Naive thymus-derived CD8-positive, alpha-beta T cell (primary cell): Measurements from ENCODE around the gene DOCK4. TPM values are rescaled to one million over a fixed set of nuclear protein-coding genes. Genes with fewer than 3 reads are reported as not detected.

Experiments used
- ATAC-seq, 2 donors: fragments of 150-1000 bp; cut with Tn5 transposase in 1 of 2; sonication (Bioruptor Pico), chemical (Tn5 transposase) in 1 of 2; 1 replicate in 1 of 2; 2 replicates in 1 of 2; pipeline ENCODE4 v1.10.0; 2021; ENCODE audit warnings: mild to moderate bottlenecking in 2 of 2, moderate library complexity in 2 of 2
- POLR2A ChIA-PET: fragments of 350-600 bp; sonication (Branson Sonifier 250); formaldehyde crosslinking; loops from one replicate; lab custom pipeline; 2021; ENCODE audit warnings: antibody characterized with exemption; lab: Charles Lee
- DNase-seq, 10 donors: peaks; one replicate each; pipeline versions ENCODE4 v3.0.0 to v3.0.0-alpha.2; 2020 to 2022
- H3K27ac Mint-ChIP-seq, 10 donors: one replicate each; pipeline ENCODE4 v1.8.0; 2020 to 2022; ENCODE audit warnings: mild to moderate bottlenecking in 10 of 10, mixed read lengths in 10 of 10, moderate library complexity in 4 of 10, inconsistent platforms in 1 of 10
- H3K27me3 Mint-ChIP-seq, 5 donors: one replicate each; pipeline ENCODE4 v1.8.0; 2021 to 2022; ENCODE audit warnings: mixed read lengths in 5 of 5
- H3K36me3 Mint-ChIP-seq, 3 donors: one replicate each; pipeline ENCODE4 v1.8.0; 2020 to 2022; ENCODE audit warnings: mixed read lengths in 3 of 3, mild to moderate bottlenecking in 2 of 3, inconsistent platforms in 1 of 3
- H3K4me1 Mint-ChIP-seq, 4 donors: one replicate each; pipeline ENCODE4 v1.8.0; 2021 to 2022; ENCODE audit warnings: mixed read lengths in 4 of 4
- H3K4me3 Mint-ChIP-seq, 10 donors: one replicate each; pipeline ENCODE4 v1.8.0; 2020 to 2022; ENCODE audit warnings: mild to moderate bottlenecking in 10 of 10, mixed read lengths in 10 of 10, moderate library complexity in 6 of 10, inconsistent platforms in 1 of 10
- H3K9me3 Mint-ChIP-seq, 9 donors: one replicate each; pipeline ENCODE4 v1.8.0; 2020 to 2022; ENCODE audit warnings: mixed read lengths in 9 of 9, mild to moderate bottlenecking in 3 of 9, inconsistent platforms in 1 of 9, moderate library complexity in 1 of 9
- polyA plus RNA-seq, 3 donors: library from polyadenylated mRNA; unstranded; fragments of 300-500 nt; fragmentation: Illumina TruSeq; gene quantifications; one replicate each; pipeline ENCODE4 v1.2.3, GENCODE V29; 2021
- total RNA-seq, 8 experiments: library from RNA in 2 of 8; stranded (reverse) in 2 of 8; gene quantifications; one replicate each; pipeline ENCODE4 v1.2.3 and lab custom pipeline; 2021 to 2026

DOCK4 gene
- total and polyA plus RNA-seq, 5 experiments from 2014 or later, result 0.30 to 1.3 (median 0.67) TPM; not detected in 1

GRCh38 chr7:112050250-112050881 lies 155.8 kb downstream of the DOCK4 start:
- Mint-ChIP-seq H3K27me3 (peaks cover 0 to 8% (median 3%) of the 10 kb centered on the region in 5 donors), H3K36me3 (peaks cover 0 to 9% (median 5%) of the 10 kb centered on the region in 3 donors)
- POLR2A ChIA-PET, result no interaction called here

GRCh38 chr7:112049555-112050249 lies 156.5 kb downstream of the DOCK4 start:
- Mint-ChIP-seq H3K9me3 (peaks cover 0 to 17% (median 0%) of the 10 kb centered on the region in 9 donors), H3K27ac (no peak overlapping the region), H3K4me1 (no peaks in the 10 kb centered on the region), H3K36me3 (peaks cover 0 to 13% (median 5%) of the 10 kb centered on the region in 3 donors), H3K4me3 (no peak overlapping the region), H3K27me3 (peaks cover 2 to 14% (median 10%) of the 10 kb centered on the region in 5 donors)
- DNase-seq, result no peak
- ATAC-seq, result no peak
- POLR2A ChIA-PET, result no interaction called here

More at GRCh38 chr7:112050250-112050881, 155.8 kb downstream of the DOCK4 start:
- no peak overlapping the region for H3K27ac Mint-ChIP-seq
- H3K4me3 Mint-ChIP-seq, result no peak overlapping the region
- peaks cover 0 to 17% (median 0%) of the 10 kb centered on the region in 9 donors for H3K9me3 Mint-ChIP-seq
- no peaks in the 10 kb centered on the region for H3K4me1 Mint-ChIP-seq
- DNase-seq, result no peak
- ATAC-seq, result no peak

GRCh38 chr7:112047421-112047820 lies 158.8 kb downstream of the DOCK4 start:
- POLR2A ChIA-PET, result no interaction called here
- DNase-seq (no peak), ATAC-seq (no peak)
- Mint-ChIP-seq H3K4me3 (no peak overlapping the region), H3K27me3 (peaks cover 5 to 18% (median 10%) of the 10 kb centered on the region in 5 donors), H3K9me3 (peaks cover 0 to 17% (median 0%) of the 10 kb centered on the region in 9 donors), H3K27ac (no peak overlapping the region), H3K4me1 (no peaks in the 10 kb centered on the region), H3K36me3 (peaks cover 0 to 13% (median 5%) of the 10 kb centered on the region in 3 donors)

- no peaks in the 10 kb centered on the region for H3K4me1 Mint-ChIP-seq
These were observed 161.0 kb downstream of the DOCK4 start for GRCh38 chr7:112045222-112045621.

GRCh38 chr7:112042631-112043030 lies 163.6 kb downstream of the DOCK4 start:
- no peak overlapping the region for H3K27ac Mint-ChIP-seq
- ATAC-seq (no peak), DNase-seq (no peak)
- peaks cover 7 to 21% (median 13%) of the 10 kb centered on the region in 5 donors for H3K27me3 Mint-ChIP-seq
- H3K36me3 Mint-ChIP-seq, result peaks cover 0 to 13% (median 3%) of the 10 kb centered on the region in 3 donors
- POLR2A ChIA-PET, result no interaction called here
- peaks cover 0 to 13% (median 0%) of the 10 kb centered on the region in 9 donors for H3K9me3 Mint-ChIP-seq
- H3K4me3 Mint-ChIP-seq, result no peak overlapping the region
- no peaks in the 10 kb centered on the region for H3K4me1 Mint-ChIP-seq

More at GRCh38 chr7:112045222-112045621, 161.0 kb downstream of the DOCK4 start:
- Mint-ChIP-seq H3K4me3 (no peak overlapping the region), H3K27ac (no peak overlapping the region), H3K27me3 (peaks cover 5 to 21% (median 12%) of the 10 kb centered on the region in 5 donors), H3K9me3 (peaks cover 0 to 17% (median 0%) of the 10 kb centered on the region in 9 donors), H3K36me3 (peaks cover 0 to 13% (median 5%) of the 10 kb centered on the region in 3 donors)
- POLR2A ChIA-PET, result no interaction called here
- ATAC-seq (no peak), DNase-seq (no peak)

- no peaks in the 10 kb centered on the region for H3K9me3 Mint-ChIP-seq
- H3K36me3 Mint-ChIP-seq, result no peaks in the 10 kb centered on the region
- ATAC-seq (no peak), DNase-seq (no peak)
- H3K27ac Mint-ChIP-seq, result peak overlapping the region in 1 of 10 donors; percentile 24
- no peak overlapping the region for H3K4me3 Mint-ChIP-seq
- POLR2A ChIA-PET, result no interaction called here
- no peaks in the 10 kb centered on the region for H3K4me1 Mint-ChIP-seq
- peaks cover 0 to 5% (median 2%) of the 10 kb centered on the region in 5 donors for H3K27me3 Mint-ChIP-seq
These were observed 167.8 kb downstream of the DOCK4 start for GRCh38 chr7:112038353-112038752.

GRCh38 chr7:112036071-112036470 lies 170.1 kb downstream of the DOCK4 start:
- no peaks in the 10 kb centered on the region for H3K36me3 Mint-ChIP-seq
- H3K9me3 Mint-ChIP-seq, result no peaks in the 10 kb centered on the region
- POLR2A ChIA-PET, result no interaction called here
- DNase-seq (no peak), ATAC-seq (no peak)
- peaks cover 0 to 8% (median 2%) of the 10 kb centered on the region in 5 donors for H3K27me3 Mint-ChIP-seq
- H3K27ac Mint-ChIP-seq, result no peak overlapping the region
- H3K4me3 Mint-ChIP-seq, result no peak overlapping the region
- H3K4me1 Mint-ChIP-seq, result no peaks in the 10 kb centered on the region

- Mint-ChIP-seq H3K4me1 (no peaks in the 10 kb centered on the region), H3K27ac (no peak overlapping the region), H3K36me3 (no peaks in the 10 kb centered on the region), H3K27me3 (peaks cover 0 to 7% (median 3%) of the 10 kb centered on the region in 5 donors), H3K9me3 (no peaks in the 10 kb centered on the region), H3K4me3 (no peak overlapping the region)
- ATAC-seq, result no peak
- DNase-seq, result no peak
- POLR2A ChIA-PET, result no interaction called here
These were observed 174.5 kb downstream of the DOCK4 start for GRCh38 chr7:112031689-112032088.

GRCh38 chr7:112025556-112025955 lies 180.6 kb downstream of the DOCK4 start:
- no peaks in the 10 kb centered on the region for H3K9me3 Mint-ChIP-seq
- H3K4me1 Mint-ChIP-seq, result no peaks in the 10 kb centered on the region
- H3K4me3 Mint-ChIP-seq, result no peak overlapping the region
- POLR2A ChIA-PET, result no interaction called here
- DNase-seq (no peak), ATAC-seq (no peak)
- no peak overlapping the region for H3K27ac Mint-ChIP-seq
- no peaks in the 10 kb centered on the region for H3K36me3 Mint-ChIP-seq
- peaks cover 3 to 16% (median 8%) of the 10 kb centered on the region in 5 donors for H3K27me3 Mint-ChIP-seq

GRCh38 chr7:112023786-112024185 lies 182.4 kb downstream of the DOCK4 start:
- POLR2A ChIA-PET, result no interaction called here
- H3K27me3 Mint-ChIP-seq, result peaks cover 3 to 16% (median 8%) of the 10 kb centered on the region in 5 donors
- DNase-seq (no peak), ATAC-seq (no peak)
- H3K9me3 Mint-ChIP-seq, result no peaks in the 10 kb centered on the region
- H3K4me3 Mint-ChIP-seq, result no peak overlapping the region
- H3K27ac Mint-ChIP-seq, result no peak overlapping the region
- no peaks in the 10 kb centered on the region for H3K4me1 Mint-ChIP-seq
- H3K36me3 Mint-ChIP-seq, result no peaks in the 10 kb centered on the region

GRCh38 chr7:112023282-112023681 lies 182.9 kb downstream of the DOCK4 start:
- Mint-ChIP-seq H3K27ac (no peak overlapping the region), H3K27me3 (peaks cover 3 to 16% (median 9%) of the 10 kb centered on the region in 5 donors), H3K9me3 (no peaks in the 10 kb centered on the region), H3K4me1 (no peaks in the 10 kb centered on the region), H3K36me3 (no peaks in the 10 kb centered on the region), H3K4me3 (no peak overlapping the region)
- POLR2A ChIA-PET, result no interaction called here
- DNase-seq (no peak), ATAC-seq (no peak)

GRCh38 chr7:112022128-112022527 lies 184.1 kb downstream of the DOCK4 start:
- Mint-ChIP-seq H3K27ac (no peak overlapping the region), H3K4me1 (no peaks in the 10 kb centered on the region), H3K9me3 (no peaks in the 10 kb centered on the region), H3K27me3 (peaks cover 1 to 13% (median 9%) of the 10 kb centered on the region in 5 donors), H3K36me3 (no peaks in the 10 kb centered on the region), H3K4me3 (no peak overlapping the region)
- DNase-seq, result no peak
- POLR2A ChIA-PET, result no interaction called here
- ATAC-seq, result no peak

- H3K9me3 Mint-ChIP-seq, result no peaks in the 10 kb centered on the region
- H3K4me3 Mint-ChIP-seq, result no peak overlapping the region
- no peak overlapping the region for H3K27ac Mint-ChIP-seq
- H3K36me3 Mint-ChIP-seq, result no peaks in the 10 kb centered on the region
- no peak for ATAC-seq
- POLR2A ChIA-PET, result no interaction called here
- H3K4me1 Mint-ChIP-seq, result no peaks in the 10 kb centered on the region
- peaks cover 1 to 13% (median 9%) of the 10 kb centered on the region in 5 donors for H3K27me3 Mint-ChIP-seq
- DNase-seq, result no peak
These were observed 184.7 kb downstream of the DOCK4 start for GRCh38 chr7:112021379-112022044.
